Dermis blood vessel endothelial cell (primary cell): ENCODE measurements around the gene ARG1. TPM values are rescaled to one million over a fixed set of nuclear protein-coding genes. Genes with fewer than 3 reads are reported as not detected.
"Not testable (repeated sequence)": the region's sequence is repeated elsewhere in the genome, so short reads cannot be mapped to it uniquely, and the experiment has no call there.

Source experiments
- DNase-seq: peaks from one replicate; pipeline ENCODE4 v3.0.0; 2010
- total RNA-seq: library from RNA; depleted of rRNA; stranded (reverse); fragments of >200 nt; gene quantifications from 2 replicates; pipeline ENCODE4 v1.2.3, GENCODE V29; 2014

Gene ARG1
- total RNA-seq, result 0.19 TPM in 1 of 2 replicates, not detected in the other

DNA sequence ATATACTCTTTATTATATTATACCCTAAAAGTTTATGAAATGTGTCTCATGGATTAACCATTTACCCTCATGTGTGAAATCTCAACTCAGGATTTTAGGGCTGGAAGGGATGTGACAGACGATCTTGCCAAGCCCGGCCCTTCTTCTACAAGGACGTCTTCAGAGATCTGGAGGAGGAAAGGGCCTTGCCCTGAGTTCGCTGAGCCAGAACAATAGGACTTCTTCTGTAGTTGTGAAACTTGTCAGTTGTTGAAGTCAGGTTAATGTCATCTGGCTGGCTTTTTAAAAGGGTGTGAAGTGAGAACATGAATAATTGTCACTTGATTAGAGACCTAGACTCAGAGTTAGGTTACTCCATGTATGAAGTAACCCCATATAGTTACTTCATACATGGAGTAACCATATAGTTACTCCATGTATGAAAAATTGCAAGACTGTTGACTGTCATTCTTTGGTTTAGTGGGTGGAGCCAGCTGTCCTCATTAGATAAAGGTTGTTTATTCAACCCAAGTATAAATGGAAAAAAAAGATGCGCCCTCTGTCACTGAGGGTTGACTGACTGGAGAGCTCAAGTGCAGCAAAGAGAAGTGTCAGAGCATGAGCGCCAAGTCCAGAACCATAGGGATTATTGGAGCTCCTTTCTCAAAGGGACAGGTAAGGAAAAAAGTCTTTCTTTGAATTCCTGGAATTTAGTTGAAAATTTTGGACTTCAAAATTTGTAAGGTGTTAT, at the start of gene ARG1:
Gene ARG1, plus strand, starts transcription at position 541 of the 730 bp plus-strand sequence. Its CDS starts 57 bp downstream, at position 598.
- no peak for DNase-seq

- DNase-seq, result no peak
Observed at GRCh38 chr6:131523988-131524673, 48.9 kb upstream of the ARG1 start.

GRCh38 chr6:131524695-131525336, 48.2 kb upstream of the ARG1 start:
- no peak for DNase-seq

- DNase-seq, result not testable (repeated sequence)
Observed at GRCh38 chr6:131530936-131531335, 42.1 kb upstream of the ARG1 start.

DNA sequence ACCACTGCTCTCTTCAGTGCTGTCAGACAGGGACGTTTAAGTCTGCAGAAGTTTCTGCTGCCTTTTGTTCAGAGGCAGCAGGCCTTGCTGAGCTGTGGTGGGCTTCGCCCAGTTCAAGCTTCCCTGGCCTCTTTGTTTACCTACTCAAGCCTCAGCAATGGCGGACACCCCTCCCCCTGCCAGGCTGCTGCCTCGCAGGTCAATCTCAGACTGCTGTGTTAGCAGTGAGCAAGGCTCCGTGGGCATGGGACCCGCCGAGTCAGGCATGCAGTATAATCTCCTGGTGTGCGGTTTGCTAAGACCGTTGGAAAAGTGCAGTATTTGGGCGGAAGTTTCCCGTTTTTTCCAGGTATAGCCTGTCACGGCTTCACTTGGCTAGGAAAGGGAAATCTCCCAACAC, 41.3 kb upstream of the ARG1 start:
- not testable (repeated sequence) for DNase-seq

DNA sequence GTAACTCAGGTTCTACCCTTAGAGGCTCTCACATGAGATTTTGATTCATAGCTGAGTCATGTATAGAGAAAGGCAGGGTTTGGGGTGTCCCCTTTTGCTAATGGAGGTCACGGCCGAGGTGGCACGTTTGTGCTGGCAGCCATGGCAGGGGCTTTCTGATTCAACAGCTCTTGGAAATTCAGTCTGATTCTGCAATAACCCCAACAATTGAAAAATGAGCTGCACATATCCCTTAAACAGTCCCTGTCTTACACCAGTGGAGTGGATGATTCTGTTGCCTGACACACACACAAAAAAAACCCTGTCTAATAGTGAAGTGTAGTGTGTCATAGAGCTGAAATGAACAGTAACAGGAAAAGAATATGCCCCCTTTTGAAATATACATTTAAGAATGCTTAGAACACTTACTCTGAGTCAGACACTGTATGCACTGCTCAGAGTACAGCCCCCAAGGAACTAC, 40.4 kb upstream of the ARG1 start:
- DNase-seq, result no peak

GRCh38 chr6:131538615-131539014, 34.4 kb upstream of the ARG1 start:
- DNase-seq, result not testable (repeated sequence)

- no peak for DNase-seq
Observed at GRCh38 chr6:131545317-131545716, 27.7 kb upstream of the ARG1 start.

DNA sequence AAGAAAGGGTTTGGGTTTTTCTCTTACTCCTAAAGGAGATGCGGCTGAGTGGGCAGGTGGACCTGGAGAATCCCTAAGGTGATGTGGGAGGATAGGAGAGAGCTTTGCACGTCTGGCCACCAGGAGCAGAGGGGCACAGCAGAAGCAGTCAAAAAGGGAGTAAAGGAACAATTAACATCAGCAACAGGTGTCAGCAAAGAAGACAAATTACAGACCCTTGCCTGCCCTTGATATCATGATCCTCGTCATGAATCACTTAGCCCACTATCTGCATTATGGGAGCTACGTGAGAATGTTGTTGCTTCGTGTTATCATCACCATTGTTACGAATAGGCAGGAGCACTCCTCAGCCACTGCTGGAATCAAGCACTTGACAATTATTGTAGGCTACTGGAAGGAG, 25.5 kb upstream of the ARG1 start:
- no peak for DNase-seq

DNA sequence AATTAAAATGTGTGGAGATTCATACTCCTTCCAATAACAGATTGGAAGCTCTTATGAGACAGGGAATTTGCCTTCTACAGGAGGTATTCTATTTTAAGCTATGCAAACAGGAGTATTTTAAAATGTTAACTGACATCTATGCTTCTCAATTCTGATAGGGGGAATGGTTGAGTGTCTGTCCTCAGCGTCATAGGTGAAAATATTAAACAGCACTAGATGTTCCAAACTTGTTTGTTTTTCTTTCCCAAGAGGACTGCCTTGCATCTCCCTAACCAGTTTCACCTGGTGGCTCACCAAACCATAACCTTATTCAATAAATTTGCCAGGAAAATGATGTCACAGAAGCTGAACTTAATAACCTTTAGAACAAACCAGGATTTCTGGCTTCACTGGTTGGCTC, 24.6 kb upstream of the ARG1 start:
- no peak for DNase-seq

DNA sequence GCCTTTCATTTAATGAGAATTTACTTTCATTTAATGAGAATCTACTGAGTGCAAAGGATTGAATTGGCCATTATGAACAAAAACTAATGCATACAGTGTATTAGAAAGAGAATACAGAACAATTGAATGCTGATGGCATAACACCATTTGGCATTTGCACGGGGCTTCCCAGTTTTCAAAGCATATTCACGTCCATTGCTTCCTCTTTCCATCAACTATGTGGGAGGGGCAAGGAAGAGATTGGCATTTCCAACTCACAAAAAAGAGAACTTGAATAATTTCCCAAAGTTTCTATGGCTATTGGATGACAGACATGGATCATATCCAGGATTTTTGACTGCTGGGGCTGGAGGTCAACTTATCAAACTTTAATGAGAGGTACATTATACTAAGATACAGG, 23.2 kb upstream of the ARG1 start:
- no peak for DNase-seq

DNA sequence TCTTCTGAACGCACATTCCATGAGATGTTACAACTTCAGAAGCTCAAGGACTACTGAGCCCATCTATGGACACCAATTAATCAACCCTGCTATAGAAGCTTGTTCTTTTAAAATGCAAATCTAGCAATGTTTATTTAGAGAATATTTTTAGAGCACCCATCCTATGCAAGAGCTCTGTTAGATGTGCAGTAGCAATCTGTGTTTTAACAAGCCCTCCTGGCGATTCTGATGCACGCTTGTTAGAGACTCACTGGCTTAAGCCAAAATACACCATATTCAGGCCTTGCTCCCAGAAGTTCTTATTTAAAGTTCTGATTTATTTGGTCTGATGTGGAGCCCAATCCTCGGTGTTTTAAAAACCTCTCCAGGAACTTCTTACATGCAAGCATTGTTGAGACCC, 21.1 kb upstream of the ARG1 start:
- DNase-seq, result no peak

DNA sequence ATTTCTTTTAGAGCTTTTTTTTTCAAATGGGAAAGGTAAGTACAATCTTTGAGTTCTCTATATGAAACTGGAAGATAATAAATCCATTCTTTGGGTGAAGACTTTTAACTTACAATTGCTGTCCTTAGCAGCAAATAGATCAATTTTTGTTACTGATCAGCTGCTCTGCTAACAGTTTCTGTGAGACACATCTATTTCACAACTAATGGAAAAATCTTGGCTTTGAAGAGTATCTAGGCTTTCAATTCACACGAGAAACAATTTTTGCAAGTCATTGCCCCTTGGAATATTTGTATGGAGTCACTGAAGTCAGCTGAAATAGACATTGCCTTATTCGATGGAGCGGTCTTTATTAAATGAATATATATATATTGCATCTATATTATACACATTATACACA, 20.5 kb upstream of the ARG1 start:
- DNase-seq, result no peak

DNA sequence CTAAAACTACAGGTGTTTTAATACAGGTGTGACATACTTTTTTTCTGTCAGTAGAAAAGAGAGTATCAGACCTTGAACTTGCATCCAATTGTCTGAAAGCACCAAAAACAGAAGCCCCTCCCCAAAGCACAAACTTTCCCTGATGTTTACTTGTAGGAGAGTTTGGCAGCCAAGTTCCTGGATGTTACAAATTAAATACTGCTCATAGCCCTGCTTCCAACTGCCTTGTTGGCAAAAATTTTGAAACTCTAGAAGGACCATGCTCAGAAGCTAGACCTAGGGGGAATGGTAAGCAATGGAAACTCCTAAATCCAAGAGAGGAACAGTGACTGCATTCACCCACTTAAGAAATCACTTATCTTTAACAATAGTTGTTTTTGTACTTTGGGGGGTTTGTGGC, 17.0 kb upstream of the ARG1 start:
- no peak for DNase-seq

DNA sequence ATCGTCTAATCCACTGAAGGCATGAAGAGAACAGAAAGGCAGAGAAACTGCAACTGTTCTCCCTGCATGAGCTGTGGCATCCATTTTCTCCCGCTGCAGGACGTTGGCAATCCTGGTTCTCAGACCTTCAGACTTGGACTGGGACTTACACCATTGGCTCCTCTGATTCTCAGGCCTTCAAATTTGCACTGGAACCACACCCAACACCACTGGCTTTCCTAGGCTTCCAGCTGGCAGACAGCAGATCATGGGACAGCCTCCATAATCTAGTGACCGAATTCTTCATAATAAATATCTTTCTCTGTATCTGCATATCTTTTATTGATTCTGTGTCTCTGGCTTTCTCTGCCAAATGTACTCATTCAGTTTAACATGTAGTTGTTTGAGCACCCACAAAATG, 14.1 kb upstream of the ARG1 start:
- DNase-seq, result no peak

DNA sequence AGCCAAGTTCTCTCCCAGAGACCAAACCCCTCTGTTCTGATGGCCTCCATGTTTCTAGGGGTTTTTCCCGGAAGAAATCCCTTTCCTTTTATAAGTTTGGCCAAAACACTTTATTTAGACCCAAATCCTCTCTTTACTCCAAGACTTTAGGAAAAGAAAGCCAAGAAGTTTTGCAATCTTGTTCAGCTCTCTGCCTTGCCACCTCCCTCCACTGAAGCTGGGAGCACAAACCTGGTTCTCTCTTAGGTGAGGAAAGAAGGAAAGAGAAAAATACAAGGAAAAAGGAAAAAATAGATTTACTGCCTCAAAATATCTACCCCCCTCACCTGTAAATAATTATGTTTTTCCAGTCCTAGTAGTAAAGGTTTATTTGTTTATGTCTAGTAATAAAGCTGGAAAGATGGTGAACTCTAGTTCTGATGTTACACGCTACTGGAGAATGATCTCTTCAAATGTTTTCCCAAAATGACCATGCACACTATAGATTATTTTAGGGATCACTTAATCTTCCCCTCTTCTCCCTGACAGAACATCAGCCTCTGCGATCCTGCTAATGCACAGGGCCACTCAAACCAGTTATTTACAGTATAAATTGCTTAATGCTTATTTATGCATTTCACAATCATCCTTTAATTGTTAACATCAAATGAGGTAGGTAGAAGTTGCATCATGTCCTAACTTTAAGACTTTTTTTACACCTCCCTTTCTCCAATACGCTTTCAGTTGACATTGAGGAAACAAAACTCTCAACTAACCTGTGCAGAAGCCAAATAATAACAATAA, 10.9 kb upstream of the ARG1 start:
- no peak for DNase-seq

- DNase-seq, result no peak
Observed at GRCh38 chr6:131565056-131565455, 8.0 kb upstream of the ARG1 start.

DNA sequence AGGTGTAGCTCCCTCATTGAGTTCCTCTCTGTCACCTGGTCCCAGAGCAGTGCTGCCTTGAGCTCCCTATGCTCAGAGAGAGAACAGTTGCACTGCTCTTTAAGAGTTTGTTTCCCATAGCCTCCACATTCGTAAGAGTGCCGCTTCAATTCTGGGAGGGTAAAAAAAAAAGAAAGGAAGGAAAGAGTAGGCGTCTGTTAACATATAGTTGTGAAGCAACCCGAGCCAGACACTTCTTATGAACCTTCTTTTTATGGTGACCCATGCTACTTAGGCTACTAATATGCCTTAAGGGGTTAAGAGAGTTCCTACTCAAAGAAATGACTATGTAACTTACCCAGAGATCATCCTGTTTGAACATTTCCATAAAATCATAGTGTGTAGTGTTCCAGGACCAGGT, 4.3 kb upstream of the ARG1 start:
- no peak for DNase-seq

DNA sequence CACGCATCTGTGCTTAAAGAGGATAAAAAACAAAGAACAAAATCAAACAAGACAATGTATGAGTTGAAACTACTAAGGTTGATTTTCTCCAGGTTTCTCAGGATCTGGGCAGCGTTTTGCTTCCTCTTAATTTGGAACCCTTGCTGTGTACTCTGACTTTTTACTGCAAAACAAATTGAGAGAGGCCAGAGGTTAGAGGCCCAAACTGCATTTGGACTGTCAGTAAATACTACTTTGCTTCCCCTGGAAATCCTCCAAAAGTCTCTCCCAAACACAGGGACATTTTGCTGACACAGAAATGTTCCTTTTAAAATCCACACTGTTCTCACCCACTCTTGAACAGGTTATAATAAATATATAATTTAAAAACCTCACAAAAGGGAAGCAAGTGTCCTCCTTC, 1.1 kb downstream of the ARG1 start:
- no peak for DNase-seq

- DNase-seq, result no peak
Observed at GRCh38 chr6:131574686-131575085, 1.7 kb downstream of the ARG1 start.

DNA sequence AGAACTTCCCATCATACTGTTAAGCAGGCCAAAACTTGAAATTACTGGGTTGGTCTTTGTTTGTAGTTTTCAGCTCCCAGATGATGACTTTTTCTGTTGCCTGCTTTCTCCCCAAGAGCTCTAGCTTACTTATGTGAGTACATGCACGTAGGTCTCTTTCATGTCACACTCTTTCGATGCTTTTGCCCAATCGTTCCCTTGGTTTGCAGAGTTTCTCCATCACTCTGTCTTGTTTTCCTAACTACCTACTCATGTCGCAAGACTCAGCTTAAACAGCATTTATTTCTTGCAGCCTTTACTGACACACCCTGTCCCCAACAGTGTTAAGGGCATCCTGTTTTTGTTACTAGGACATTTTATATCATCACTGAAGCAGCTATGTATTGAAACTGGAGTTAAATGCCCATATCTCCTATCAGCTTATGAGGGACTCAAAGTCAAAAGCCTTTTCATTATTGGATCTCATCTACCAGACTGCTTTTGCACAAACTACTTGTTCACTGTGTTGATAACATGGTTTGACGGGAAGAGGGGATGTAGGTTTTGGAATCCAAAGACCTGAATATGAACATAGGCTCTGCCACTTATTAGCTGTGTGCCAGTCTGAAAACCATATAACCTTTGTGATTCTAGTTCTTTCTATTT, 2.9 kb downstream of the ARG1 start:
- no peak for DNase-seq

DNA sequence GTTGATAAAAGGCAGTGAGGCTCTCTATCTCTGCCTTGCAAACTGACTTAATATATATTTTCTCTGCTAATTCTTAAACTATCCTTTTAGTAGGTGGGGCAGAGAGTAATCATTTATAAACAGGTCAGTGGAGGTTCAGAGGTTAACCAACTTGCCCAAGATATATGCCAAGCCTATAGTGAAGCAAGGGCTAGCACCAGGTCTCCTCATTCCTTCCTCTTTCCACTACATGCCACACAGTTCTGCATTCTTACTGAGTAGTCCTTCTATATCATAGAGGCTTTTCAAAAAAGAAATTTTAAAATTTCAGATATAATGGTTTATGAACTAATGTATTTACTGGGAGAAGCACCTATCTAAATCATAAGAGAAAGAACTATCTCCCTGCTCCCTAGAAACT, 8.5 kb downstream of the ARG1 start:
- no peak for DNase-seq

DNA sequence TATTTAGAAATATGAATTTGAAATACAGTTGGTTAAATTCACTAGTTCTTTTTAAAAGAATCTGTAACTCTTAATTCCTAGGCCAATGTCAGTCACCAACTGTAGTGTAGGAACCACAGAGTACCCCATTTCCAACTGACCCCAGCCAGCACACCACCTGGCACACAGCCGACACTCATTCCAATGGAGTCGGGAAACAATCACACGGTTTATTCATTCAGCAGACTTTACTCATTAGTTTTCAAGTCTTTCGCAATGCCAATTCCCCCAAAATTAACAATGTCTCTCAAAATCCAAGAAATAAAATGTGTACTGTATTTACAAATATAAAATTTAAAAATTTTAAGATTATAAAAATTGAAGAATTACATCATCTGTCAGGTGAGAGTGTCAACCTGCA, 13.5 kb downstream of the ARG1 start:
- DNase-seq, result no peak
